Kidney (tissue), 14 donors: ENCODE measurements around the gene MAPK10. TPM values are rescaled to one million over a fixed set of nuclear protein-coding genes. Genes with fewer than 3 reads are reported as not detected.
A peak's percentile ranks its signal among the peaks of the same experiment; 100 is the strongest.

ENCODE experiments used
- DNase-seq, 5 donors: peaks; one replicate each; pipeline ENCODE4 v3.0.0-alpha.2; 2013 to 2020
- FAIRE-seq: peaks from 2 replicates; lab custom pipeline; 2012; peaks lifted over from hg19 to GRCh38; lab: Jason Lieb, UNC
- H3K27ac ChIP-seq, 2 donors: one replicate each; pipeline ENCODE4 v1.7.0; 2013; ENCODE audit warnings: low read depth in 2 of 2, low read length in 2 of 2, inconsistent platforms in 1 of 2
- H3K27me3 ChIP-seq: one replicate; pipeline ENCODE4 v1.7.1; 2013; ENCODE audit warnings: low read length, inconsistent platforms; ENCODE audit not compliant: control insufficient read depth, insufficient read depth
- H3K36me3 ChIP-seq, 3 donors: one replicate each; pipeline versions ENCODE4 v1.7.0 to v1.7.1; 2013; ENCODE audit warnings: low read length in 3 of 3, control low read depth in 1 of 3, inconsistent platforms in 1 of 3; ENCODE audit not compliant: insufficient read depth in 3 of 3, control insufficient read depth in 2 of 3
- H3K4me1 ChIP-seq, 3 donors: one replicate each; pipeline versions ENCODE4 v1.7.0 to v1.7.1; 2013; ENCODE audit warnings: low read length in 3 of 3, inconsistent platforms in 1 of 3, low read depth in 1 of 3; ENCODE audit not compliant: control insufficient read depth in 2 of 3, insufficient read depth in 2 of 3
- H3K4me3 ChIP-seq, 3 donors: one replicate each; pipeline versions ENCODE4 v1.7.0 to v1.8.1; 2013; ENCODE audit warnings: low read length in 3 of 3, control low read depth in 1 of 3, inconsistent platforms in 1 of 3
- H3K9ac ChIP-seq, 3 donors: one replicate each; pipeline versions ENCODE4 v1.7.0 to v1.7.1; 2013; ENCODE audit warnings: low read length in 3 of 3, control low read depth in 1 of 3, inconsistent platforms in 1 of 3
- H3K9me3 ChIP-seq, 3 donors: one replicate each; pipeline versions ENCODE4 v1.7.0 to v1.7.1; 2013; ENCODE audit warnings: low read length in 3 of 3, control low read depth in 1 of 3, inconsistent platforms in 1 of 3; ENCODE audit not compliant: control insufficient read depth in 2 of 3, insufficient read depth in 1 of 3
- intact Hi-C: fragments of 100-400 bp; cut with DNase I; formaldehyde crosslinking; loops from one replicate; pipeline ENCODE4 v1.11.1; 2022
- polyA plus RNA-seq: library from polyadenylated mRNA; stranded (reverse); fragments of 350-450 nt; fragmentation: Illumina TruSeq; extraction: RNeasy Lipid Tissue Mini Kit (QIAGEN cat#74804); gene quantifications from one replicate; pipeline ENCODE4 v1.2.3, GENCODE V29; 2014; ENCODE audit warnings: low read depth, low replicate concordance; ENCODE audit not compliant: insufficient read depth
- total RNA-seq: library from RNA; stranded (reverse); fragmentation: NEBNext Ultra II Directional; extraction: Animal tissue kit (Norgen Biotek cat#: 25700); gene quantifications from one replicate; pipeline ENCODE4 v1.2.1, GENCODE V29; 2021
- TF ChIP-seq, protein P1 (sequence below): IDR thresholded peaks from 3 replicates; pipeline ENCODE4 v1.5.1; 2012; ENCODE audit warnings: mild to moderate bottlenecking, moderate library complexity, borderline replicate concordance; ENCODE audit not compliant: insufficient read depth; ENCODE audit errors: extremely low read depth
- donor health status: control.
- donor health status: control.
- donor health status: control.
- donor health status: control.
- donor health status: control.
- donor health status: DM: yes; HTN: yes; CAD: no.
- donor health status: Normal renal cell carcinoma (clear cell type).

Gene MAPK10
- total and polyA plus RNA-seq, 2 donors from 2014 or later, result 27.6 to 54.5 TPM

DNA sequence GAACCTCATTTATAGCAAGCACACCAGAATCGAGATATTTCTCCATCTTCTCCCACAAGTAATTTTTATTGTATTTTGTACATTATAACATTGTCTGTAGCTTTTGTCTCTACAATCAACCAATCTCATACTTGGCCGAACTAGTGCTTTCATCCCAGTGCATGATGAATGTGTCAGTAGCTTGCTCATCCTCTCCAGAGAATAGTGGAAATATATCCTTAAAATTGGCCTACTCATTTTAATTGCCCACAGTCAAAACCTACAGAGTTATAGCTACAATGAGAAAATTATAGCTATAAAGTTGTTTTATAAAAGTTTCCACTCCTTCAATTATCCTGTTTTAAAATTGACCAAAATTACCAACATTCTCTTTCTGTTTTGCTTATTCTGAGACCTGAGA lies 103.8 kb downstream of the MAPK10 start:
- Histone ChIP-seq H3K9ac (no peak overlapping the region), H3K4me1 (no peaks in the 10 kb centered on the region), H3K36me3 (no peaks in the 10 kb centered on the region), H3K27me3 (no peaks in the 10 kb centered on the region), H3K27ac (no peak overlapping the region), H3K9me3 (no peaks in the 10 kb centered on the region), H3K4me3 (no peak overlapping the region)
- FAIRE-seq (no peak), DNase-seq (no peak)
- intact Hi-C loops, result no loop called here
- TF ChIP-seq, protein P1, sequence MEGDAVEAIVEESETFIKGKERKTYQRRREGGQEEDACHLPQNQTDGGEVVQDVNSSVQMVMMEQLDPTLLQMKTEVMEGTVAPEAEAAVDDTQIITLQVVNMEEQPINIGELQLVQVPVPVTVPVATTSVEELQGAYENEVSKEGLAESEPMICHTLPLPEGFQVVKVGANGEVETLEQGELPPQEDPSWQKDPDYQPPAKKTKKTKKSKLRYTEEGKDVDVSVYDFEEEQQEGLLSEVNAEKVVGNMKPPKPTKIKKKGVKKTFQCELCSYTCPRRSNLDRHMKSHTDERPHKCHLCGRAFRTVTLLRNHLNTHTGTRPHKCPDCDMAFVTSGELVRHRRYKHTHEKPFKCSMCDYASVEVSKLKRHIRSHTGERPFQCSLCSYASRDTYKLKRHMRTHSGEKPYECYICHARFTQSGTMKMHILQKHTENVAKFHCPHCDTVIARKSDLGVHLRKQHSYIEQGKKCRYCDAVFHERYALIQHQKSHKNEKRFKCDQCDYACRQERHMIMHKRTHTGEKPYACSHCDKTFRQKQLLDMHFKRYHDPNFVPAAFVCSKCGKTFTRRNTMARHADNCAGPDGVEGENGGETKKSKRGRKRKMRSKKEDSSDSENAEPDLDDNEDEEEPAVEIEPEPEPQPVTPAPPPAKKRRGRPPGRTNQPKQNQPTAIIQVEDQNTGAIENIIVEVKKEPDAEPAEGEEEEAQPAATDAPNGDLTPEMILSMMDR, result no peak

DNA sequence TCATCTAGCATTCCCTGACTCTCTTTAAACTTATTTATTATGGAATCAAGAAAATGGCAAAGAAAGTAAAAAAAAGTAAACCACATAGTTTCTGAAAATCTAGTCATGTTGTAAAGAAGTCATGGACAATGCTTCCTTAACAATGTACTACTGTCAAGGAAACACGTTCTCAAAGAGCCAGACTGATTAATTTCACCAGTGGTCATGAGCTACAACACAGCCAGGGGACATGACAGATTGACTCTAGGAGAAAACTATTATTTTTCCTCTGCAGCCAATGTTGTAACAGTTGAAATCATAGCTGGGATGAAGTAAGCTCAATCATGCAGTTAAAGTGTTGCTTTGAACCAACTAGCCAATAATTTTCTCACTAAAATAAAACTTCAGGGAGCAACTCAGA lies 109.2 kb downstream of the MAPK10 start:
- Histone ChIP-seq H3K9me3 (peaks cover 0 to 3% (median 0%) of the 10 kb centered on the region in 3 donors), H3K27ac (no peak overlapping the region), H3K4me3 (no peak overlapping the region), H3K4me1 (no peaks in the 10 kb centered on the region), H3K9ac (no peak overlapping the region), H3K36me3 (no peaks in the 10 kb centered on the region), H3K27me3 (no peaks in the 10 kb centered on the region)
- intact Hi-C loops, result no loop called here
- DNase-seq (peak in 1 of 5 donors; percentile 12), FAIRE-seq (no peak)
- TF ChIP-seq, protein P1, result no peak

- intact Hi-C loops, result no loop called here
- Histone ChIP-seq H3K4me1 (no peaks in the 10 kb centered on the region), H3K27ac (no peak overlapping the region), H3K27me3 (no peaks in the 10 kb centered on the region), H3K36me3 (no peaks in the 10 kb centered on the region), H3K9ac (no peak overlapping the region), H3K9me3 (peaks cover 0 to 3% (median 0%) of the 10 kb centered on the region in 3 donors), H3K4me3 (no peak overlapping the region)
- DNase-seq, result no peak
- TF ChIP-seq, protein P1, result no peak
- no peak for FAIRE-seq
These were observed 109.8 kb downstream of the MAPK10 start for GRCh38 chr4:86250006-86250405.

DNA sequence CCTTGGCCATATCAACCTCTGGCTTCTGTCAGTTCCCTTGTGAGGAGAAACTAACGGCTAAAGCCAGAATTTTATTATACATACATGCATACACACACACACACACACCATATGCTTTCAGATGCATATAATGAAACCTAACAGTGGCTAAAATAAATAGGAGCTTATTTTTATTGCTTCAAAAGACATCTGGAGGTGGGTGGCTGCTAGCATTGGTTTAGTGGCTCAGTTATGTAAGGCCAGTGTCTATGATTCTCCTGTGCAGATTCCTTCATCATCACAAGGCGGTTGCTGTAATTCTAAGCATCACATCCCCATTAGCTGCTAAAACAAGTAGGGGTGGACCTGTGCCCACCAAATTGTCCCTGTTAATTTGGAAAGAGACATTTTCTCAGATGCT lies 110.8 kb downstream of the MAPK10 start:
- intact Hi-C loops, result no loop called here
- H3K27ac ChIP-seq, result no peak overlapping the region
- TF ChIP-seq, protein P1, result no peak
- FAIRE-seq, result no peak
- DNase-seq, result no peak
- H3K4me1 ChIP-seq, result no peaks in the 10 kb centered on the region
- peaks cover 0 to 3% (median 0%) of the 10 kb centered on the region in 3 donors for H3K9me3 ChIP-seq
- H3K4me3 ChIP-seq, result no peak overlapping the region
- H3K36me3 ChIP-seq, result no peaks in the 10 kb centered on the region
- no peaks in the 10 kb centered on the region for H3K27me3 ChIP-seq
- no peak overlapping the region for H3K9ac ChIP-seq
